Fibroblast of mammary gland (primary cell): ENCODE measurements around the gene DBNDD1.

Experiments
- DNase-seq: peaks from one replicate; pipeline ENCODE4 v3.0.0-alpha.2; 2010; ENCODE audit warnings: low read depth
- H3K4me3 ChIP-seq: 2 replicates; pipeline ENCODE4 v1.5.1; 2011; ENCODE audit warnings: low read depth, mild to moderate bottlenecking, low read length, moderate library complexity; ENCODE audit not compliant: control insufficient read depth
- TF ChIP-seq, protein P1 (sequence below): conservative IDR thresholded peaks from 2 replicates; pipeline ENCODE4 v1.5.1; 2011; ENCODE audit warnings: low read depth, low read length, inconsistent platforms; ENCODE audit not compliant: control insufficient read depth, insufficient read depth

Gene DBNDD1

DNA sequence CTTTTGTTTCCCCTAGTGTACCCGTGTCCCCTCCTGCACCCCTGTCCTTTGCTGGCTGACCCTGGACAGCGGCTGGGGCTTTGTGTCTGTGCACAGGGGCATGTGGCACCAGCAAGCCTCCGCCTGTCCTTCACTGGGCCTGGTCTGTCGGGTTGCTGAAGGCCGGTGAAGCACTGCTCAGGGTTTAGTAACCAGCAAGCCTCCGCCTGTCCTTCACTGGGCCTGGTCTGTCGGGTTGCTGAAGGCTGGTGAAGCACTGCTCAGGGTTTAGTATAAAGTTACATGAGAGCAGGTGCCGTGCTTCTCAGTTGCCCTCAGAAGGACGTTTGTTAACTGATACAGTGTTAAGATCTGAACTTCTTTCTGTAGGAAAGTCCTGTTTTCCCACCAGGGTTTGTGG is 36.9 kb downstream of the DBNDD1 start:
- no peak for DNase-seq
- TF ChIP-seq, protein P1, sequence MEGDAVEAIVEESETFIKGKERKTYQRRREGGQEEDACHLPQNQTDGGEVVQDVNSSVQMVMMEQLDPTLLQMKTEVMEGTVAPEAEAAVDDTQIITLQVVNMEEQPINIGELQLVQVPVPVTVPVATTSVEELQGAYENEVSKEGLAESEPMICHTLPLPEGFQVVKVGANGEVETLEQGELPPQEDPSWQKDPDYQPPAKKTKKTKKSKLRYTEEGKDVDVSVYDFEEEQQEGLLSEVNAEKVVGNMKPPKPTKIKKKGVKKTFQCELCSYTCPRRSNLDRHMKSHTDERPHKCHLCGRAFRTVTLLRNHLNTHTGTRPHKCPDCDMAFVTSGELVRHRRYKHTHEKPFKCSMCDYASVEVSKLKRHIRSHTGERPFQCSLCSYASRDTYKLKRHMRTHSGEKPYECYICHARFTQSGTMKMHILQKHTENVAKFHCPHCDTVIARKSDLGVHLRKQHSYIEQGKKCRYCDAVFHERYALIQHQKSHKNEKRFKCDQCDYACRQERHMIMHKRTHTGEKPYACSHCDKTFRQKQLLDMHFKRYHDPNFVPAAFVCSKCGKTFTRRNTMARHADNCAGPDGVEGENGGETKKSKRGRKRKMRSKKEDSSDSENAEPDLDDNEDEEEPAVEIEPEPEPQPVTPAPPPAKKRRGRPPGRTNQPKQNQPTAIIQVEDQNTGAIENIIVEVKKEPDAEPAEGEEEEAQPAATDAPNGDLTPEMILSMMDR, result no peak
- no peak overlapping the region for H3K4me3 ChIP-seq

DNA sequence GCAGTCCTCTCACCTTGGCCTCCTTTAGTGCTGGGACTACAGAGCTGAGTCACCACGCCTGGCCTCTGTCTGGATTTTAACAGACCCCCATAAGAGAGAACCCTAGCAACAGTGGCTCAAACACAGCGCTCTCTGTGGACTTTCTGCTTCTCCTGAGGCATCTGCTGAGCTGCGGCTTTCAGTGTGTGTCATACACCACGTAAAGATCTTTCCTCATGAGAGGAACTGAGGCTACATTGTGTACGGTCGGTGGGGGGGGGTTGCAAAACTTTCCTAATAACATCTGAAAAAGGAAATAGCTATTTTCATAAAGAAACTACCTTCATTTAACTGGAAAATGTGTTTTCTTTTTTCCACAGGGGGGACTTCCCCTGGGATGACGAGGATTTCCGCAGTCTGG is 37.8 kb downstream of the DBNDD1 start:
- TF ChIP-seq, protein P1, result no peak
- no peak for DNase-seq
- H3K4me3 ChIP-seq, result no peak overlapping the region

DNA sequence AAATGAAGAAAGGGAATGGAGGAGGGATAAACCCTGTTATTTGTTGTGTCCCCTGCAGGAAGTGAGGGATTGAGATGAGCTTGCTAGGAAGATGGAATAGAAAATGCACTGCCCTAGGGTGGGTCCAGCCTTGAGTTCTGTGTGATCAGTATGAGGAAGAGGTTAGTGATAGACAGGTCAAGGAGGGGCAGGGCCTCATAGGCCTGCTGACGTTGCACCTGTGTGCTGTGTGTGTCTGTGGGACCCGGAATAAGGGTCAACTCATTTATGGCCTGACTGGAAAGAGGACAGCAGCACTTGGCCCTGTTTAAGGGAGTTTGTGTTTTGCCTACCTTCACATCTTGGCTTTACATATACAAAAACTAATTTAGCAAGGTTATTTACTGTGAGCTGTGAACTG is 44.4 kb downstream of the DBNDD1 start:
- TF ChIP-seq, protein P1, result no peak
- no peak overlapping the region for H3K4me3 ChIP-seq
- DNase-seq, result no peak

DNA sequence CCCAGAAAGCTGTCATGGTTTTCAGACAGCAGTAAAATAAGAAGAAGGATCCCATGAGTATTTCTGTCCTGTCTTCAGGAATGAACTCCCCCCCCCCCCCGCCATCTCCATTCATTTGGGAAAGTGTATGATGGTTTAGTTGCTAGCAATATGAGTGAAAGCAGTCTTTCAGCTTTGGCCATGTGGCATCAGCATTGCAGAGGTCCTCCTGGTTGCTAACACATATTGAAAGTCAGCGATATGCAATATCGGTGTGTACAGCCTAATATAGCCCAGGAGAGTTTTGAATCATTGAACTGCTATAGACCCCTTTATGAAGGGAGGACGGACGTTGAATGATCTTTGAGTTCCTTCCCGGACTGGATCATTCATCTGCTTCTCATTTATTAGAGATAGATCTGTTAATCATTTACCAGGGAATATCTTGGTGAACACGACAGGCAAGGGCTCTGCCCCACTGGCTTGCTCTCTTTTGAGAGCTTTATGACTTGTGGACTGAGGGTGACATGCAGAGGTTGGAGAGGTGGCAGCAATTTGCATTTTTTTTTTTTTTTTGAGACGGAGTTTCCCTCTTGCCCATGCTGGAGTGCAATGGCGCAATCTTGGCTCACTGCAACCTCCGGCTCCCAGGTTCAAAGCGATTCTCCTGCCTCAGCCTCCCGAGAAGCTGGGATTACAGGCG is 45.5 kb downstream of the DBNDD1 start:
- TF ChIP-seq, protein P1, result no peak
- DNase-seq, result no peak
- H3K4me3 ChIP-seq, result peak overlapping the region; percentile 79

DNA sequence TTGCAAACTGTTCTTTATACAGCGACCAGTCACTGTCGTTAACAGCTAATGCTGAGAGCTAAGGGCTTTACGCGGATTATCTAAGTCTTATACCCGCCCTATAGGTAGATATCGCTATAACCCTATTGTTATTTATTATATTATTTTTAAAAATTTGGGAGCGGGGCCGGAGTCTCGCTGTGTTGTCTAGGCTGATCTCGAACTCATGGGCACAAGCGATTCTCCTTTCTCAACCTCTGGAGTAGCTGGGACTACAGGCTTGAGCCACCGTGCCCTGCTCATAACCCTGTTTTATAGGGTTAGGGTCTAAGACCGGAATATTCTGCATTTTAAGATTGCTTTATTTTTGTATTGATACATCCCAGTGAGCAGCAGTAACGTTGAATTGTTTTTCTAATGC is 46.0 kb downstream of the DBNDD1 start:
- peak overlapping the region; percentile 79 for H3K4me3 ChIP-seq
- TF ChIP-seq, protein P1, result no peak
- no peak for DNase-seq

DNA sequence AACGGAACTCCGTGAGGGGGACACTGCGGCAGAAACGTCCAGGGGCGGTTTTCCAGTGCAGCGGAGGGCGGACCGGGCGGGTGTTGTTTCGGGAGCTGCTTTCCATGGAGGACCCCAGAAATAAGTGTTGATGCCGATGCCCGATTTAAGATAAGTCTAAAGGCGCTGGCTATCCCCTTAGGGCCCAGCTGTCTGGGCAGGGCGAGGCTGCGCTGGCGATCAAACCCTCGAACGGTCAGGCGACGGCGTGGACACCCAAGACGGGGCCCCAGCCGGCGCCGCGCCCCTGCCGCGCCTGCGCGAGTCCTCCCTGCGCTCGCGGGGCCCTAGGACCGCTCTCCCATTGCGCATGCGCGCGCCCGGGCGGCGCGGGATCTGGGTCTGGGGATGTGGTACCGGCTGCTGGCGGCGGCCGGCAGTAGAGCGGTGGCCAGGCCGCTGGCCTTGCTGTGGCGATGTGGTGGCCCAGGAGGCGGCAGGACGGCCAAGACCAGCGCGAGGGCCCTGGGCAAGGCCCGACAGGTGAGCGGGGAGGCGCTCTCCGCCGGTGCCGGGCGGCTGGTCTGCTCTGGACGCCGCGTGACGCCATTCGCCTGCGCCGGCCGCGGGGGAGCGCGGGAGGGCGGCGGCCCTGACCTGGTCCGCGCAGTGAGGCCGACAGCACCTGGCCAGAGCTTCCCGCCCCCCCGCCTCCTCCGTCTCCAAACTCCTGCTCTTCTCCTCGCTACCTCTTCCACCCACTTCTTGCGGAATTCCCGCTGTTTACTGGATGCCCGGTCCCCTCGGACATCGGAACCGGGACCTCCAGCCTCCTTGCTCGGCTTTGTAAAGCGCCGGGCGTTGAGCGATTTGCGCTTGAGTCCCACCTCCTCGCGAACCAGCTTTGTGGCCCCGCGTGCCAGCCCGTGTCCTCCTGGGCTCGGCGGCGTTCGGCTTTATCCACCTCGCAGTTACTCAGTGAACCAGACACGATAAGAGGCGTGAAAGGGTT is 46.7 kb downstream of the DBNDD1 start:
- TF ChIP-seq, protein P1, result no peak
- peak overlapping the region; percentile 79 for H3K4me3 ChIP-seq

More for the DNA sequence above, 46.7 kb downstream of the DBNDD1 start:
- peak; percentile 87 for DNase-seq
